ENCODE measurements around the gene UBA1.

Gene UBA1

DNA sequence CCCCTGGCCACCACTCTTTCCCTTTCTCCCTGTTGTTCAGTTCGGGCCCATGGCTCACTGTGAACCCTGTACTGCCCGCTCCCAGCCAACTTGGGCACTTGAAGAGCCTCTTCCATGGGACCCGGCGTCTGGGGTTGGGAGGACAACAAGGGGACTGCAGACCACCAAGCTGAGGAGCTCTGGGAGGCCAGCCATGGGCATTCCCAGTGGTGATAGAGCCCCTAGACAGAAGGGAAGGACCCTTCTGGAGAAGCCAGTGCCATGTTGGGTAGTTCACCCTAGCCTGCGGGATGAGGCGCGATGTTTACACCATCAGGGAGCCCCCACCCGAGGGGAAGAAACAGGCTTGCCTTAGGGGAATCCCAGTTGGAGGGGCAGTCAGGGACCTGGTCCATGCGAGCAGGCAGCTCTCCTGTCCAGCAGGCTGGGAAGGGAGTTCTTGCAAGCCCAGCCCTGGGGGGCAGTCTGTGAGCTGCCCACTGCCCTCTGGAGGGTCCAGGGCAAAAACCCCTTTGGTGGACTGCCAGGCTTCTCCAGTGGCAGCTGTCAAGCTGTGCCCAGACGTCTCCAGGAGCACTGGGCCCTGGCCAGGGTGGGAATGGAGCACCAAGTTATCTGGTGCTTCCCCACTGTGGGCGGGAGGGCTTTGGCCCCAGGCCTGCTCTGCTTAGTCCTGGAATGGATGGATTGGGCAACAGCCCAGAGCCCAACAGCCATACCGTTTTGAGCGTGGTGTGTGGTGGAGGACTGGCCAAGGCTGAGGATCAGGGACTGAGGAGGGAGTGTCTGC, 23.7 kb upstream of the UBA1 start:
- no peak overlapping the region for H3K4me3 ChIP-seq (ENCODE audit: low read length)
- DNase-seq (ENCODE audit: low read depth): peak; percentile 36

DNA sequence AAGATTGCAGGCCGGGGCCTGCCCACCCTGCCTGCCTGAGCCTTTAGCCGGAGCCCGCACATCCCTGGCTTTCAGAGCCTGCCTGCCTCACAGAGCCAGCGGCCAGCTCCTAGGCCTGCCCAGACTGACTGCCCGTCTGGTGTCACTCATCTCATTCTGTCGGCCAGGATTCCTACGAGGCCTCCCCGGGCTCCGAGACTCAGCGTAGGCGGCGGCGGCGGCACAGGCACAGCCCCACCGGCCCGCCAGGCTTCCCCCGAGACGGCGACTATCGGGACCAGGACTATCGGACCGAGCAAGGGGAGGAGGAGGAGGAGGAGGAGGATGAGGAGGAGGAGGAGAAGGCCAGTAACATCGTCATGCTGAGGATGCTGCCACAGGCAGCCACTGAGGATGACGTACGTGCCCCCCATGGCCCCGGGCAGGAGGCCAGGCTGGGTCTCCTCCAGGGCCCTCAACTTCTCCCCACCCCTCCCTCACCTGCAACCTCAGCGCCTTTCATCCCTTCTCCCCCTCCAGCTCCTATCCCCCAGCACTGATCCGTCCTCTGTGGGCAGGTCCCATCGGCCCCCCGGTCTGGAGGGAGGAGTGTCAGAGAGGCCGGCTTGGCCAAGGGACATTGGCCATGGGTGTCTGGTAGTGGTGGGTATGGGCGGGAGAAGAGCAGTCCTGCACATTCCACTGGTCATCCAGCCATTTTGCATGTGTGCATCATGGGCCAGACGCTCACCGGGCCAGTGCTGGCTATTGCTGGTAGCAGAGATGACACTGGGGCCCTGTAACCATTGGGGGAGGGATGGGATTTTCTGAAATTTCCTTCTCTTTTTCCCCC, 22.6 kb upstream of the UBA1 start:
- no peak overlapping the region for H3K4me3 ChIP-seq (ENCODE audit: low read length)
- no peak for DNase-seq (ENCODE audit: low read depth)
- TF ChIP-seq, protein P1, sequence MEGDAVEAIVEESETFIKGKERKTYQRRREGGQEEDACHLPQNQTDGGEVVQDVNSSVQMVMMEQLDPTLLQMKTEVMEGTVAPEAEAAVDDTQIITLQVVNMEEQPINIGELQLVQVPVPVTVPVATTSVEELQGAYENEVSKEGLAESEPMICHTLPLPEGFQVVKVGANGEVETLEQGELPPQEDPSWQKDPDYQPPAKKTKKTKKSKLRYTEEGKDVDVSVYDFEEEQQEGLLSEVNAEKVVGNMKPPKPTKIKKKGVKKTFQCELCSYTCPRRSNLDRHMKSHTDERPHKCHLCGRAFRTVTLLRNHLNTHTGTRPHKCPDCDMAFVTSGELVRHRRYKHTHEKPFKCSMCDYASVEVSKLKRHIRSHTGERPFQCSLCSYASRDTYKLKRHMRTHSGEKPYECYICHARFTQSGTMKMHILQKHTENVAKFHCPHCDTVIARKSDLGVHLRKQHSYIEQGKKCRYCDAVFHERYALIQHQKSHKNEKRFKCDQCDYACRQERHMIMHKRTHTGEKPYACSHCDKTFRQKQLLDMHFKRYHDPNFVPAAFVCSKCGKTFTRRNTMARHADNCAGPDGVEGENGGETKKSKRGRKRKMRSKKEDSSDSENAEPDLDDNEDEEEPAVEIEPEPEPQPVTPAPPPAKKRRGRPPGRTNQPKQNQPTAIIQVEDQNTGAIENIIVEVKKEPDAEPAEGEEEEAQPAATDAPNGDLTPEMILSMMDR (conservative IDR thresholded peaks at IDR 0.05; ENCODE audit: low read length): no peak

More for the DNA sequence above, 23.7 kb upstream of the UBA1 start:
- TF ChIP-seq, protein P1 (conservative IDR thresholded peaks at IDR 0.05; ENCODE audit: low read length): no peak

DNA sequence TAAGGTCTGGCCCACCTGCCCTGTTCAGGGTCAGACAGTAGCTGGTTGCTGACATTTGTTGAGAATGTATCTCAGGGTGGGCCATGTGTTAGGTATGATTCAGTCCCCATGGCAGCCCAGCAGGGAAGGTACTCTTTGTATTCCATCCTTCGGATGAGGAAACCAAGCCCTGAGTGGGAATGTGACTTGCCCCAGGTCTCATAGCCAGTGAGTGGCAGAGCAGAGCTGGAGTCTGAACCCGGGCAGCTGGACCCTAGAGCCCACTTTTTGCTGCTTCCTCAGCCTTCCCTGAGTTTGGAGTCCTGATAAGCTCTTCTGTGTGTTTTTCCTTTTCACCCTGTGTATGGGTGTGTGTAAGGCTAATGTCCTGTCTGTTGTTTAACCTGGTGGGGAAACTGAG, 21.6 kb upstream of the UBA1 start:
- no peak for DNase-seq (ENCODE audit: low read depth)
- no peak overlapping the region for H3K4me3 ChIP-seq (ENCODE audit: low read length)
- TF ChIP-seq, protein P1 (conservative IDR thresholded peaks at IDR 0.05; ENCODE audit: low read length): no peak

DNA sequence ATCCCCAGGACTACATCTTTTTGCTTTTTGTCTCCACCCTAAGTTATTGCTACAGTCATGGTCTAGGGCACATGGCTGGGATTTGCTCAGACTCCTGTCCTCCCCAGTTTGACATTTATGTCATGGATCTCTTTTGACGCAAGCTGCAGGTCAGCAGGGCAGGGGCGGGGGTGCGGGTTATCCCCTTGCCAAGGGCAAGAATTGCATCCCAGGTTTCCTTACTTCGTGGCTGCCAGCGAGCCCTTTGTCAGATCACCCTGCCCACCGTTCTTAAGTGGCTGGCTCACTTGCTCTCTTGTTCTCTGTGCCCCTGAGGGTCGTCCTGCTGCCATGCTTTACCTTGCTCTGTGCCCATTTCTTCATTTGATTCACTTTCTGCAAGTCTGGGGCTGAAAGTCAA, 21.1 kb upstream of the UBA1 start:
- H3K4me3 ChIP-seq (ENCODE audit: low read length): no peak overlapping the region
- no peak for DNase-seq (ENCODE audit: low read depth)
- TF ChIP-seq, protein P1 (conservative IDR thresholded peaks at IDR 0.05; ENCODE audit: low read length): no peak

DNA sequence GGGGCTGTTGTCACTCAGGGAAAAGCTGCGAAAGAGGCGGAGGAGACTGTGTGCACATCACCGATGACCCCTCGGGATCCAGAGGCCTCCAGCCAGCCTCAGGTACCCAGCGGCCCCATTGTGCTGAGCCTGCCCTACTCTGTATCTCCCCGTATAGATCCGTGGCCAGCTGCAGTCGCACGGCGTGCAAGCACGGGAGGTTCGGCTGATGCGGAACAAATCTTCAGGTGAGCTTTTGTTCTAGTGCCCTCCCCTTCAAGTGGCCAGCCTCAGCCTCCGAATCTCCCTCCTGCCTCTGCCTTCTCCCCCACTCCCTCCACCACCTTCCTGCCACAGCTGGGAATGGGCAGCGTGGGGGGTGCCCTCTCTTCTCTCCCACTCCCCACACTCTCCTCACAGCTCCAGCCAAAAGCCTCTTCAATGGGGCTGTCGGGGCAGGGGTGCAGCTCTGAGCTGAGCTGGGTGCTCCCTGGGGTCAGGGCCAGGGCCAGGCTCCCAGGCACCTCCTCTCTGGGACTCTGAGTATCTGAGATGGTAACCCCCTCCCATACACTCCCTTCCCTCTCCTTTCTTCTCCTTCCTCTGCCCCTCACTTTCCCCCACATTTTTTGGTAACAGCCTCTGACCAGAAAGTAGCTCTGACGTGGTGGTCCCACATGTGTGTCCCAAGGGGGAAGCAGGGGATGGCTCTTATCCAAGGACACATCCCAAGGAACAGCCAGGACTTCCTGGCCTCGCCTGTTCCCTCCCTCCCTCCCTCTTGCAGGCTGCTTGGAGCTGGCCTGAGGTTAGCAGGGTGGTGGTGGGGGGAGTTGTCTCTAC, 20.4 kb upstream of the UBA1 start:
- no peak overlapping the region for H3K4me3 ChIP-seq (ENCODE audit: low read length)
- TF ChIP-seq, protein P1 (conservative IDR thresholded peaks at IDR 0.05; ENCODE audit: low read length): no peak
- no peak for DNase-seq (ENCODE audit: low read depth)

DNA sequence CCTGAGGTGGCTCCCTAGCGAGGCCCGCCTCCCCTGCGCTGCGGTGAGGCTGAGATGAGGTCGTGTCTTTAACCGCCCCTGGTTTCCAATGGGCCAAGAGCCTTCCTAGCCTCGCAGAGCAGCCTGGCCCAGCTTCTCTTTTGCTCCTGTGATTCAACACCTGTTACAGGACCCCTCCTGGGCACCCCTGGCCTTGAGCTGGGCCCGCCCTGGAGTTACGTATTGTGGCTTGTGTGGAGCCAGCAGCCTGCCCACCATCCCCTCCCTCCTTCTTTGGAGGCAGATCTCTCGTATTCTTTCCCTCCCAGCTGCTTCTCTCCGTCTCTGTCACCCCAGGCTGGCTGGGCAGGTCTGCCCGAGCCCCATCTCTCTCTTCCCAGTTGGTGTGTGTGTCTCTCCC, 19.3 kb upstream of the UBA1 start:
- DNase-seq (ENCODE audit: low read depth): no peak
- TF ChIP-seq, protein P1 (conservative IDR thresholded peaks at IDR 0.05; ENCODE audit: low read length): no peak
- no peak overlapping the region for H3K4me3 ChIP-seq (ENCODE audit: low read length)
